Uterus (tissue), 2 donors: ENCODE results near the gene MYH3.

Experiments
- CTCF ChIP-seq, 4 experiments: fragments of 200-600 bp in 2 of 4; fragments of 450-650 bp in 2 of 4; sonication (generic) in 2 of 4; IDR thresholded peaks; one replicate each; pipeline ENCODE4 v1.5.1; 2016 to 2019; ENCODE audit warnings: antibody characterized with exemption in 4 of 4, mild to moderate bottlenecking in 2 of 4, moderate library complexity in 1 of 4
- POLR2A ChIP-seq, 2 donors: fragments of 450-650 bp; IDR thresholded peaks; one replicate each; pipeline ENCODE4 v1.6.1; 2016; ENCODE audit warnings: antibody characterized with exemption in 2 of 2, mild to moderate bottlenecking in 1 of 2, moderate library complexity in 1 of 2

- TF ChIP-seq CTCF (IDR thresholded peaks at IDR 0.05) (peak in 1 of 4 experiments; percentile 6), POLR2A (IDR thresholded peaks at IDR 0.05) (no peak)
These were observed 28.4 kb downstream of the MYH3 start for GRCh38 chr17:10628756-10629155.
